HEK293 (cell line): ENCODE data around the gene POLR3A.

Experiments
- GLIS2 ChIP-seq: fragments of 450-650 bp; formaldehyde crosslinking; IDR thresholded peaks from 2 replicates; pipeline ENCODE4 v1.5.1; 2016; ENCODE audit warnings: missing biosample characterization, missing genetic modification characterization
- IKZF3 ChIP-seq: fragments of 450-650 bp; IDR thresholded peaks from 2 replicates; pipeline ENCODE4 v1.5.0; 2018; ENCODE audit warnings: missing biosample characterization, mild to moderate bottlenecking, missing genetic modification characterization, moderate library complexity
- KLF17 ChIP-seq: fragments of 450-650 bp; formaldehyde crosslinking; IDR thresholded peaks from 2 replicates; pipeline ENCODE4 v1.5.1; 2016; ENCODE audit warnings: missing biosample characterization, missing genetic modification characterization
- OSR2 ChIP-seq: fragments of 450-650 bp; formaldehyde crosslinking; IDR thresholded peaks from 2 replicates; pipeline ENCODE4 v1.5.1; 2016; ENCODE audit warnings: missing biosample characterization, missing genetic modification characterization
- REPIN1 ChIP-seq: fragments of 450-650 bp; formaldehyde crosslinking; IDR thresholded peaks from 2 replicates; pipeline ENCODE4 v1.5.1; 2017; ENCODE audit warnings: missing biosample characterization, missing genetic modification characterization, low read depth
- SETDB1 ChIP-seq: IDR thresholded peaks from one replicate; pipeline ENCODE4 v1.6.1; 2017; ENCODE audit warnings: mild to moderate bottlenecking, low read length, moderate library complexity, mixed read lengths; ENCODE audit not compliant: insufficient read length
- SP3 ChIP-seq: fragments of 450-650 bp; formaldehyde crosslinking; IDR thresholded peaks from 2 replicates; pipeline ENCODE4 v1.5.1; 2016; ENCODE audit warnings: missing biosample characterization, missing genetic modification characterization
- TRIM28 ChIP-seq: IDR thresholded peaks from 2 replicates; pipeline ENCODE4 v1.6.1; 2011; ENCODE audit warnings: low read length, control low read depth, borderline replicate concordance
- WT1 ChIP-seq: fragments of 450-650 bp; formaldehyde crosslinking; IDR thresholded peaks from 2 replicates; pipeline ENCODE4 v1.5.1; 2016; ENCODE audit warnings: missing biosample characterization, missing genetic modification characterization
- ZBTB26 ChIP-seq: fragments of 450-650 bp; formaldehyde crosslinking; optimal IDR thresholded peaks from 2 replicates; pipeline ENCODE3; 2016; ENCODE audit warnings: missing biosample characterization, mild to moderate bottlenecking, missing genetic modification characterization
- ZBTB48 ChIP-seq: fragments of 450-650 bp; formaldehyde crosslinking; IDR thresholded peaks from 2 replicates; pipeline ENCODE4 v1.5.1; 2016; ENCODE audit warnings: missing biosample characterization, missing genetic modification characterization
- ZBTB49 ChIP-seq: fragments of 450-650 bp; formaldehyde crosslinking; IDR thresholded peaks from 2 replicates; pipeline ENCODE4 v1.5.1; 2016; ENCODE audit warnings: missing biosample characterization, missing genetic modification characterization, low read depth
- ZNF114 ChIP-seq: fragments of 450-650 bp; formaldehyde crosslinking; IDR thresholded peaks from 2 replicates; pipeline ENCODE4 v1.5.0; 2017; ENCODE audit warnings: missing biosample characterization, missing genetic modification characterization
- ZNF132 ChIP-seq: fragments of 450-650 bp; formaldehyde crosslinking; IDR thresholded peaks from 2 replicates; pipeline ENCODE4 v1.5.1; 2017; ENCODE audit warnings: missing biosample characterization, missing genetic modification characterization, borderline replicate concordance
- ZNF146 ChIP-seq: fragments of 450-650 bp; formaldehyde crosslinking; IDR thresholded peaks from 2 replicates; pipeline ENCODE4 v1.5.1; 2016; ENCODE audit warnings: missing biosample characterization, missing genetic modification characterization
- ZNF16 ChIP-seq: fragments of 450-650 bp; formaldehyde crosslinking; IDR thresholded peaks from 2 replicates; pipeline ENCODE4 v1.5.1; 2016; ENCODE audit warnings: low read depth, missing biosample characterization, missing genetic modification characterization
- ZNF184 ChIP-seq: fragments of 450-650 bp; IDR thresholded peaks from 2 replicates; pipeline ENCODE4 v1.5.1; 2018; ENCODE audit warnings: missing biosample characterization, mild to moderate bottlenecking, missing genetic modification characterization
- ZNF214 ChIP-seq: fragments of 450-650 bp; formaldehyde crosslinking; IDR thresholded peaks from 2 replicates; pipeline ENCODE4 v1.5.1; 2017; ENCODE audit warnings: missing biosample characterization, mild to moderate bottlenecking, missing genetic modification characterization, borderline replicate concordance
- ZNF26 ChIP-seq: fragments of 450-650 bp; formaldehyde crosslinking; IDR thresholded peaks from 2 replicates; pipeline ENCODE4 v1.5.1; 2016; ENCODE audit warnings: missing biosample characterization, missing genetic modification characterization
- ZNF324 ChIP-seq: fragments of 450-650 bp; formaldehyde crosslinking; IDR thresholded peaks from 2 replicates; pipeline ENCODE4 v1.5.1; 2016; ENCODE audit warnings: missing biosample characterization, missing genetic modification characterization
- ZNF426 ChIP-seq: fragments of 450-650 bp; formaldehyde crosslinking; IDR thresholded peaks from 2 replicates; pipeline ENCODE4 v1.5.1; 2017; ENCODE audit warnings: missing biosample characterization, missing genetic modification characterization, mild to moderate bottlenecking, inconsistent platforms, moderate library complexity
- ZNF449 ChIP-seq: fragments of 450-650 bp; formaldehyde crosslinking; IDR thresholded peaks from 2 replicates; pipeline ENCODE4 v1.5.1; 2017; ENCODE audit warnings: missing biosample characterization, mild to moderate bottlenecking, missing genetic modification characterization, moderate library complexity
- ZNF473 ChIP-seq: fragments of 450-650 bp; formaldehyde crosslinking; IDR thresholded peaks from 2 replicates; pipeline ENCODE4 v1.5.1; 2017; ENCODE audit warnings: missing biosample characterization, missing genetic modification characterization
- ZNF530 ChIP-seq: fragments of 450-650 bp; formaldehyde crosslinking; IDR thresholded peaks from 2 replicates; pipeline ENCODE4 v1.5.1; 2016; ENCODE audit warnings: low read depth, missing biosample characterization, missing genetic modification characterization
- ZNF549 ChIP-seq: fragments of 450-650 bp; IDR thresholded peaks from 2 replicates; pipeline ENCODE4 v1.5.1; 2018; ENCODE audit warnings: missing biosample characterization, missing genetic modification characterization, mild to moderate bottlenecking, inconsistent platforms, moderate library complexity
- ZNF580 ChIP-seq: fragments of 450-650 bp; formaldehyde crosslinking; IDR thresholded peaks from 2 replicates; pipeline ENCODE4 v1.5.1; 2016; ENCODE audit warnings: missing biosample characterization, missing genetic modification characterization
- ZNF629 ChIP-seq: fragments of 450-650 bp; formaldehyde crosslinking; IDR thresholded peaks from 2 replicates; pipeline ENCODE4 v1.5.1; 2017; ENCODE audit warnings: missing biosample characterization, missing genetic modification characterization
- ZNF654 ChIP-seq: fragments of 450-650 bp; formaldehyde crosslinking; IDR thresholded peaks from 2 replicates; pipeline ENCODE4 v1.5.1; 2016; ENCODE audit warnings: low read depth, missing biosample characterization, missing genetic modification characterization
- ZNF660 ChIP-seq: fragments of 450-650 bp; IDR thresholded peaks from 2 replicates; pipeline ENCODE4 v1.5.1; 2018; ENCODE audit warnings: missing biosample characterization, mild to moderate bottlenecking, missing genetic modification characterization
- ZNF670 ChIP-seq: fragments of 450-650 bp; formaldehyde crosslinking; IDR thresholded peaks from 2 replicates; pipeline ENCODE4 v1.5.1; 2016; ENCODE audit warnings: missing biosample characterization, missing genetic modification characterization, low read depth
- ZNF791 ChIP-seq: fragments of 450-650 bp; formaldehyde crosslinking; IDR thresholded peaks from 2 replicates; pipeline ENCODE4 v1.5.1; 2016; ENCODE audit warnings: missing biosample characterization, missing genetic modification characterization
- ZXDB ChIP-seq: fragments of 450-650 bp; formaldehyde crosslinking; IDR thresholded peaks from 2 replicates; pipeline ENCODE4 v1.5.1; 2016; ENCODE audit warnings: missing biosample characterization, missing genetic modification characterization

POLR3A gene

GRCh38 chr10:78029269-78030226 is at the start of gene POLR3A (continued):
- TF ChIP-seq ZBTB48 (tag by site-specific recombination) (peak; percentile 58; the same call in 1 of the 2 replicates), TRIM28 (0 out of 2 replicates have a peak, but pooled peaks have one; percentile 59), ZXDB (peak; percentile 87), IKZF3 (peak; percentile 67; the same call in 1 of the 2 replicates), ZNF580 (peak; percentile 45; the same call in 1 of the 2 replicates), ZBTB26 (peak; percentile 40), ZNF549 (tag by site-specific recombination) (no peak; the same call in 1 of the 2 replicates), WT1 (tag by site-specific recombination) (peak; percentile 48), ZBTB49 (tag by site-specific recombination) (no peak), ZNF324 (peak; percentile 31; the same call in 1 of the 2 replicates), ZNF629 (tag by site-specific recombination) (peak; percentile 77), ZNF132 (tag by site-specific recombination) (no peak), ZNF449 (tag by site-specific recombination) (no peak; the same call in 1 of the 2 replicates), ZNF660 (tag by site-specific recombination) (0 out of 2 replicates have a peak, but pooled peaks have one; percentile 61), REPIN1 (tag by site-specific recombination) (no peak; the same call in 1 of the 2 replicates), ZNF654 (peak; percentile 77), ZNF26 (no peak), ZNF214 (tag by site-specific recombination) (no peak), OSR2 (tag by site-specific recombination) (no peak), SP3 (peak; percentile 61), KLF17 (tag by site-specific recombination) (0 out of 2 replicates have a peak, but pooled peaks have one; percentile 51), GLIS2 (tag by site-specific recombination) (peak; percentile 70), ZNF791 (tag by site-specific recombination) (no peak), ZNF530 (tag by site-specific recombination) (no peak), ZNF426 (tag by site-specific recombination) (no peak), ZNF473 (no peak), ZNF670 (tag by site-specific recombination) (no peak), SETDB1 (no peak), ZNF184 (tag by site-specific recombination) (peak; percentile 17; the same call in 1 of the 2 replicates), ZNF16 (tag by site-specific recombination) (no peak), ZNF114 (no peak), ZNF146 (tag by site-specific recombination) (no peak)
